Mammary epithelial cell (primary cell): ENCODE data around the gene ANGEL1.

Source experiments
- CTCF ChIP-seq, 2 donors: IDR thresholded peaks in 1 of 2; conservative IDR thresholded peaks in 1 of 2; 2 replicates each; pipeline ENCODE4 v1.5.1; 2011 to 2012; ENCODE audit warnings: inconsistent platforms in 2 of 2, low read length in 2 of 2, mild to moderate bottlenecking in 2 of 2, control low read depth in 1 of 2, low read depth in 1 of 2; ENCODE audit not compliant: insufficient read depth in 1 of 2; ENCODE audit errors: extremely low read depth in 1 of 2
- EZH2 ChIP-seq: IDR thresholded peaks from 2 replicates; pipeline ENCODE4 v1.6.1; 2012; ENCODE audit warnings: low read length, inconsistent platforms, borderline replicate concordance

GRCh38 chr14:76810525-76810924 lies 2.2 kb downstream of the ANGEL1 start:
- TF ChIP-seq CTCF (conservative IDR thresholded peaks at IDR 0.05 in 1 of 2, IDR thresholded peaks at IDR 0.05 in 1 of 2; ENCODE audit: extremely low read depth in 1 of 2, insufficient read depth in 1 of 2, low read depth in 1 of 2, low read length in 2 of 2): no peak
- no peak for TF ChIP-seq EZH2
